T-helper 2 cell treated with Interferon-gamma antibody and Interleukin-4, amounts not matched to agents 5 μg/mL and 100 μg/mL, for 36 hours (primary cell): ENCODE data around the gene CEP112.
"Not testable (repeated sequence)": the region's sequence is repeated elsewhere in the genome, so short reads cannot be mapped to it uniquely, and the experiment has no call there.

Experiments
- DNase-seq: peaks from one replicate; pipeline ENCODE4 v3.0.0; 2021; ENCODE audit warnings: low spot score
- H3K27ac Mint-ChIP-seq: one replicate; pipeline ENCODE4 v1.8.0; 2021; ENCODE audit warnings: mild to moderate bottlenecking, mixed read lengths
- H3K27me3 Mint-ChIP-seq: one replicate; pipeline ENCODE4 v1.8.0; 2021; ENCODE audit warnings: low read depth, mixed read lengths
- H3K36me3 Mint-ChIP-seq: one replicate; pipeline ENCODE4 v1.8.0; 2021; ENCODE audit warnings: low read depth, mixed read lengths
- H3K4me1 Mint-ChIP-seq: one replicate; pipeline ENCODE4 v1.8.0; 2021; ENCODE audit warnings: low read depth, mixed read lengths
- H3K4me3 Mint-ChIP-seq: one replicate; pipeline ENCODE4 v1.8.0; 2022; ENCODE audit warnings: mild to moderate bottlenecking, moderate library complexity, mixed read lengths
- H3K9me3 Mint-ChIP-seq: one replicate; pipeline ENCODE4 v1.8.0; 2021; ENCODE audit warnings: mixed read lengths

CEP112 gene

DNA sequence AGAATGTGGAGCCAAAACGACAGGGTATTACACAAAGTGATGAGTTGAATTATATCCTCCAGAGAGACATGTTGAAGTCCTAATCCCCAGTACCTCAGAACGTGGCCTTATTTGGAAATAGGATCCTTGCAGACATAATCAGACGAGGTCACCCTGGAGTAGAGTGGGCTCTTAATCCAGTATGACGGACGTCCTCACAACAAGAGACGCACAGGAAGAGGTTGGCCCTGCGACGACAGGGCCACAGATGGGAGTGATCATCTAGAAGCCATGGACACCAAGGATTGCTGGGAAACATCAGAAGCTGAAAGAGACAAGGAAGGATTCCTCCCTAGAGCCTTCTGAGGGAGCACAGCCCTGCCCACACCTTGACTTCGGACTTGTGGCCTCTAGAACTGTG lies 488.0 kb downstream of the CEP112 start:
- H3K4me1 Mint-ChIP-seq = no peaks in the 10 kb centered on the region
- H3K9me3 Mint-ChIP-seq = no peaks in the 10 kb centered on the region
- H3K4me3 Mint-ChIP-seq = no peak overlapping the region
- H3K27me3 Mint-ChIP-seq = peaks cover 12% of the 10 kb centered on the region
- no peaks in the 10 kb centered on the region for H3K36me3 Mint-ChIP-seq
- no peak for DNase-seq
- H3K27ac Mint-ChIP-seq = no peak overlapping the region

DNA sequence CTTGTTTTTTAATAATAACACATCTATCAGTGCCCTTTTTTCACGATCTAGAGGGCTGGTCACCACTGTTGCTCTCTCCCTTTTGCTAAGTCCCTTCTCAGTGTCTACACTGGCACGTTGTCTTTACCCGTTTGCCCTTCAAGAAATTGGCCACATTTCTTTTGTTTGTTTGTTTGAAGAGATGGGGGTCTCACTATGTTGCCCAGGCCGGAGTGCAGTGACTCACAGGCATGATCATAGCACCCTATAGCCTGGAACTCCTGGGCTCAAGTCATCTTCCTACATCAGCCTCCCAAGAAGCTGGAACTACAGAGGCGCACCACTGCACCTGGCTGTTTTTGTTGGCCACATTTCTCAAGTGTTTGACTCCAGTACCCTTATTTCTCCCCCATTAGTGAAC lies 492.5 kb downstream of the CEP112 start:
- Mint-ChIP-seq H3K27ac (no peak overlapping the region), H3K27me3 (peaks cover 9% of the 10 kb centered on the region), H3K4me3 (no peak overlapping the region), H3K36me3 (no peaks in the 10 kb centered on the region), H3K9me3 (no peaks in the 10 kb centered on the region), H3K4me1 (no peaks in the 10 kb centered on the region)
- no peak for DNase-seq

DNA sequence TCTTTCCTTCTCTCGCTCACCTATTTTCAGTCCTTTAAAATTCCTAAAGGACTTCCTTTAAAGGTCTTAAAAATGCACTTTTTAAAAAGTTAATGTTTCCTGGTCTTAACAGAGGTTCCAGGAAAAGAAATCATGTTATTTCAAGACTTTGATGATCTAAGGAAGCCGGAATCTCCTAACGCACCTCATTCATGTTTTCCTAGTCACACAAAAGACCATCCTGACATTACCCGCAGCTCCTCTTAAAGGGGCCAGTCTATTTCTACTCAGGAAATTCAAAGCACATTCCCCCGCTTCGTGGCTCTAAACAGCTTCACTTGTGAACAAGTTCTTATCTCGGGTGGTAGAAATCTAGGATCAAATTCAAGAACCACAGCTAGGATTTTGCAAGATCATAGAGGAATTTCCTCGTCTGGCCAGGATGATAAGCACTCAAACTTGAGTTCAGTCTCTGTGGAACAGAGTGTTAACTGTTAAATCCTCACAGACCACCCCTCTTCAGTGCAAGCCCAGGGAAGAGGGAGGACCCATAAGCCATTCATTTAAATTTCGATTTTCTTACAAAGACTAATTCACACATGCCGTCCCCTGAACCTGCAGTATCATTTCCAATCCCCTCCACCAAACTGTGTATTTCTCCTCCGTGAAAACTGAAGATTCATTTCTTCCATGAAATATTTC lies 493.4 kb downstream of the CEP112 start:
- no peak overlapping the region for H3K27ac Mint-ChIP-seq
- H3K9me3 Mint-ChIP-seq = no peaks in the 10 kb centered on the region
- no peak for DNase-seq
- H3K4me1 Mint-ChIP-seq = no peaks in the 10 kb centered on the region
- H3K36me3 Mint-ChIP-seq = no peaks in the 10 kb centered on the region
- peaks cover 9% of the 10 kb centered on the region for H3K27me3 Mint-ChIP-seq
- H3K4me3 Mint-ChIP-seq = no peak overlapping the region

DNA sequence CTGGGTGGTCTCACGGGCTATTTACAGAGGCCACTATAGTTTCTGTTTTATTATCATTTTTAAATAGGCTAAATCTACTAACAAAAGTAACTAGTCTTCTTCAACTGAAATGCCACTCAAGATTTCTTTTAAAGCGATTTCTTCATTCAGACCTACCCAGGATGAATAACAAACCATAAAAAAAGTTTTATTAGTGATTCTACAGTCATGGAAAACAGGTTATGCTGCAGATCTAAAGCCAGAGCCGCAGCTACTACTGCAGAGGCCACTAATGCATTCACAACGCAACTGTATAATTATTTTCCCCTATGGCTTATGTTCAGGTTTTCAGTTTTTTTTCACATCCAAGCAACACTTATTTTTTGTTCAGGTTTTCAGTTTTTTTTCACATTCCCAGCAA lies 494.3 kb downstream of the CEP112 start:
- Mint-ChIP-seq H3K36me3 (no peaks in the 10 kb centered on the region), H3K27ac (no peak overlapping the region), H3K4me1 (no peaks in the 10 kb centered on the region), H3K4me3 (no peak overlapping the region), H3K27me3 (peaks cover 11% of the 10 kb centered on the region), H3K9me3 (no peaks in the 10 kb centered on the region)
- DNase-seq = no peak

DNA sequence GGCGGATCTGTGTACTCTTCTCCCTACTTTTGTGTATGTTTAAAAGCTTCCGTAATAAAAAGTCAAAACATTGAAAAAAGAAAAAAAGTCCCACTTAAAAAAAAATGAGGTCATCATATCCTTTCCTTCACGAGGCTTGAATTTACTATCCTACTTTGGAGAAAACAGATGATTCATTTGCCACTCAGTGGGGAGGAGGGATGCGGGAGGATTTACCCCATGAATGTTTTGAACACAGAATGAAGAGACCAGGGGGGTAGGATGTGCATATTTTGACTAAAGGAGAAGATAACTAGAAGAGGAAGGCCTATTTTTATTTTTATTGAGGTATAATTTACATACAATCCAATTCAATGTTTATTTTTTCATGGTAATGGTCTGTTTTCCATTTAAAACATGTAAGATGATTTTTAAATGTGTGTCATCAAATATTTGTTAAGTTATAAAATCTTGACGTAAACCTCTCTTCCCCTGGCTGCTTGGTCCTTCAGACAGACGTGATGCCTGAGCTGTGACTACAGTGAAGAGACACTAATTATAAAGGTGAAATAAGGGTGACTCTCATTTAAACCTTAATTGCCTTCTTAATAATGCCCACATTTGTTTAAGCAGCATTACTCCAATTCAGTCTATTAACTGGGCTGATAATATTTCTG lies 495.1 kb downstream of the CEP112 start:
- Mint-ChIP-seq H3K9me3 (no peaks in the 10 kb centered on the region), H3K4me1 (no peaks in the 10 kb centered on the region), H3K4me3 (no peak overlapping the region), H3K36me3 (no peaks in the 10 kb centered on the region), H3K27me3 (peaks cover 11% of the 10 kb centered on the region), H3K27ac (no peak overlapping the region)
- no peak for DNase-seq

DNA sequence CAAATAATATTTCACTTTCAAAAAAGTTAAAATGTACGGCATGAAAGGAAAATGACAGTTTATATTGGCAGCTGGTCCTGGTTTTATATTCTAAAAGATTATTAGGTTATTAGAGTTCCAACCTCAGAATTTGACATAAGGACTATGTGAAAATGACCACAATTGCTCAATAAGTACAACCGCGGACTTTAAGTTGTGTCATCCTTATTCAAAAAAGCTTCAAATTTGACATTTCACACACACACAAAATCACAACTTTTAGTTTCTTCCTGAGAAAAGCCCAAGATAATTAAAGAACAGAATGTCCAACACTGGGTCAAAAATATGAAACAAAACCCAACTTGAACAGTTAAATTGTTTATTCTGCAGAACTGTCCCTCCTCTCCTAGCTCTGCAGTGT lies 497.3 kb downstream of the CEP112 start:
- no peaks in the 10 kb centered on the region for H3K9me3 Mint-ChIP-seq
- no peak for DNase-seq
- H3K27me3 Mint-ChIP-seq = peaks cover 5% of the 10 kb centered on the region
- H3K27ac Mint-ChIP-seq = no peak overlapping the region
- peaks cover 6% of the 10 kb centered on the region for H3K4me1 Mint-ChIP-seq
- H3K36me3 Mint-ChIP-seq = no peaks in the 10 kb centered on the region
- H3K4me3 Mint-ChIP-seq = no peak overlapping the region

DNA sequence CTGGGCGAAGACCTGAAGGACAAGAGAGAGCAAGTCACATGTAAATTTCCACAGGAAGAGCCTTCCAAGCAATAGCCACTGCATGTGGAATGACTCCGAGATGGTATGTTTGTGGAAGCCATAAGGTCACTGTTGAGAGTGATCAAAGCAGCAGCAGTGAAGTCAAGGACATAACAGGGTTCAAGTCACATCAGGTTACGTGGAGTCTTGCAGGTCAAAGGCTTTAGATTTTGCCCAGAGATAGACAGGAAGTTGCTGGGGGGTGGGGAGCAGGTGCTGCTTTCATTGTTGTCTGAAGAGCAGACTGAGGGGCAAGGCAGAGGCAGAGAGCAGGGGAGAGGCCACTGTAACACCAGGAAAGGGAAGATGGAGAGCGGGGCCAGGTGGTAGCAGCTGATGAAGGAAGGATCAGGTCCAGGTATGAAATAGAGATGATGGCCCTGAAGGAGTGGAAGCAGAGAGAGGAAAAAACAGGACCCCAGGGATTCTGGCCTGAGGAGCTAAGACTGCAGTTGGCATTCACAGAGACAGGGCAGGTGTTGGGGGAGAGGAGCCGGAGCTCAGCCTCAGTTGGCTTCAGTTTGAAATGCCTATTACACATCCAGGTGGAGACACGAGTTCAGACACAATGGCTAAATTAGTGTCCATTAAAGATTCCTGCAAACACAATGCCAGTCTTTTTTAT lies 501.2 kb downstream of the CEP112 start:
- Mint-ChIP-seq H3K36me3 (no peaks in the 10 kb centered on the region), H3K4me1 (peaks cover 6% of the 10 kb centered on the region), H3K4me3 (no peak overlapping the region), H3K27me3 (peaks cover 2% of the 10 kb centered on the region), H3K27ac (no peak overlapping the region), H3K9me3 (no peaks in the 10 kb centered on the region)
- DNase-seq = no peak

DNA sequence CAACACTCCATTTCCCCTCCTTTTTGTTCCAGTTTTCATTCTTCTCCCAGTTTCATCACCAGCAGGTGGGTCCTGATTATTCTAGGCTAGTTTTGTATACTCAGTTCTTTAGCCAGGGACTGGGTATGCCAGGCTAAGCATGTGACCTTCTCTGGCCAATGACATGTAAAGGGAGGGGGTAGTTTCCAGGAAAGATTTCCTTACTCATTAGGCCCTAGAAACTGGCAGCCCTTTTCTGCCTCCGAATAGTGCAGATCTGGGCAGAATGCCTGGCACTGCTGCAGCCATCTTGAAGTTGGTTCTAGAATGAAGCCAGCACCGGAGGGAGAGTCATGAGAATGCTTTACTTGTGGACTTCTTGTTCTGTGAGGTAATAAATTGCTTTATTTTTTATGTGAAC lies 503.6 kb downstream of the CEP112 start:
- H3K36me3 Mint-ChIP-seq = no peaks in the 10 kb centered on the region
- no peak overlapping the region for H3K4me3 Mint-ChIP-seq
- DNase-seq = no peak
- peaks cover 6% of the 10 kb centered on the region for H3K4me1 Mint-ChIP-seq
- peaks cover under 1% of the 10 kb centered on the region for H3K27me3 Mint-ChIP-seq
- H3K9me3 Mint-ChIP-seq = no peaks in the 10 kb centered on the region
- H3K27ac Mint-ChIP-seq = no peak overlapping the region

DNA sequence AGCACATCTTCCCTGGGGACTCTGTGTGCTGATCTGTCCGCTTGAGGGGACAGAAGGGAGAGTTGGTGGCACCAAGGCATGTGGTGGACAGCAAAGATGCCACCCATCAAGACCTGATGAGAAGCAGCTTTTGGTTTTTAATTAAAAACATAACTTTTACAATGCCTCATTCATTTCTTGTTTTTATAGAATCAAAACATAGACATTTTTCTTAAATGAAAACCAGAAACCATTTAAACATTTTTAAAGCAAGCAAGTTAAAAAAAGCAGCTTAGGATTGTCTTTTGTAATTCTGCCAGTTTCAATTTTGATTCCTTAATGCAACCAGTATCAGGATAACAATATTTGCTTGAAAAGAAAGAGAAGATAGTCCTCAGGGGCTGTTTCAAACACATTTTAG lies 506.8 kb downstream of the CEP112 start:
- DNase-seq = no peak
- no peaks in the 10 kb centered on the region for H3K4me1 Mint-ChIP-seq
- H3K27me3 Mint-ChIP-seq = no peaks in the 10 kb centered on the region

DNA sequence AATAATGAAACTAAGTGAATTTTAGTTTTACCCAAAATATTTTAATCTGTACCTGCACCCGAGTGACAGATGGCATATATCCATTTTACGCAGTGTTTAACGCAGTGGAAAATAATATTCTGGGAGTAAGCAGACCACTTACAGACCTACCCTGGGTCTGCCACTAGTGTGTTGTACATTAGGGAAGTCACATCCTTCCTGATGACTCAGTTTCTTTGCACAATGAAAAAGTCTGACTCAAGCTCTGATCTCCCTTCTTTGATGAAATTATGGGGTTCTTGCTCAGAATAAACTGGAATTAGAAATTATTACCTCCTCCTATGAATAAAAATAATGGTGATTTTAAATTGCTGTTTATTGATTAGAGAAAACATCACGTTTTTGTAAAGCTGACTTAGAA lies 507.3 kb downstream of the CEP112 start:
- H3K4me3 Mint-ChIP-seq = no peak overlapping the region
- no peaks in the 10 kb centered on the region for H3K27me3 Mint-ChIP-seq
- peaks cover 5% of the 10 kb centered on the region for H3K9me3 Mint-ChIP-seq
- no peaks in the 10 kb centered on the region for H3K4me1 Mint-ChIP-seq
- DNase-seq = no peak
- H3K27ac Mint-ChIP-seq = no peak overlapping the region
- no peaks in the 10 kb centered on the region for H3K36me3 Mint-ChIP-seq

More for the DNA sequence above, 506.8 kb downstream of the CEP112 start:
- peaks cover 5% of the 10 kb centered on the region for H3K9me3 Mint-ChIP-seq
- no peak overlapping the region for H3K27ac Mint-ChIP-seq
- no peak overlapping the region for H3K4me3 Mint-ChIP-seq
- H3K36me3 Mint-ChIP-seq = no peaks in the 10 kb centered on the region

DNA sequence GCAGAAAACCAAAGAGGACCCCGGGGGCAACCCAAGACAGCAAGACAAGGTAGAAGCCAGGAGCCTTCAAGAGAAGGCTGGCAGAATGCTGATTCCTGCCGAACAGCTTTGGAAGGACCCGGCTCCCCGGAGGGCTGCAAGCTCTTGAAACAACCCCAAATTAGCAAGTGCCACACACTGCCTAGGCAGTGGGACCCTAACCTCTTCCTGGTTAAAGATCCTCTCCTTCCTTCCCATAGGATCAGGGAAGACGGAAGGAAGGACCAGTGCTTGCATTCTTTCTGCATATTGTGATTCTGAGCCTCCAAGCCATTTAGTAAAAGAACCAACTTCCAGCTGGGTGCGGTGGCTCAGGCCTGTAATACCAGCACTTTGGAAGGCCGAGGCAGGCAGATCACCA lies 508.5 kb downstream of the CEP112 start:
- Mint-ChIP-seq H3K27ac (no peak overlapping the region), H3K4me3 (no peak overlapping the region), H3K36me3 (no peaks in the 10 kb centered on the region), H3K4me1 (no peaks in the 10 kb centered on the region), H3K27me3 (no peaks in the 10 kb centered on the region), H3K9me3 (peaks cover 5% of the 10 kb centered on the region)
- no peak for DNase-seq

DNA sequence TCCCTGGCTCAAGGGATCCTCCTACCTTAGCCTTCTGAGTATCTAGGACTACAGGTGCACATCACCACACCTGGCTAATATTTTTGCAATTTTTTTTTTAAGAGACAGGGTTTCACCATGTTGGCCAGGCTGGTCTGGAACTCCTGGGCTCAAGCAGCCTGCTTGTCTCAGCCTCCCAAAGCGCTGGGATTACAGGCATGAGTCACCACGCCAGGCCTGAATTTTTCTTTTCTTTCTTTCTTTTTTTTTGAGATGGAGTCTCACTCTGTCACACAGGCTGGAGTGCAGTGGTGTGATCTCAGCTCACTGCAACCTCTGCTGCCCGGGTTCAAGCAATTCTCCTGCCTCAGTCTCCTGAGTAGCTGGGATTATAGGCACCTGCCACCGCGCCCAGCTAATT lies 510.2 kb downstream of the CEP112 start:
- DNase-seq, H3K36me3 Mint-ChIP-seq, H3K27me3 Mint-ChIP-seq: not testable (repeated sequence)

DNA sequence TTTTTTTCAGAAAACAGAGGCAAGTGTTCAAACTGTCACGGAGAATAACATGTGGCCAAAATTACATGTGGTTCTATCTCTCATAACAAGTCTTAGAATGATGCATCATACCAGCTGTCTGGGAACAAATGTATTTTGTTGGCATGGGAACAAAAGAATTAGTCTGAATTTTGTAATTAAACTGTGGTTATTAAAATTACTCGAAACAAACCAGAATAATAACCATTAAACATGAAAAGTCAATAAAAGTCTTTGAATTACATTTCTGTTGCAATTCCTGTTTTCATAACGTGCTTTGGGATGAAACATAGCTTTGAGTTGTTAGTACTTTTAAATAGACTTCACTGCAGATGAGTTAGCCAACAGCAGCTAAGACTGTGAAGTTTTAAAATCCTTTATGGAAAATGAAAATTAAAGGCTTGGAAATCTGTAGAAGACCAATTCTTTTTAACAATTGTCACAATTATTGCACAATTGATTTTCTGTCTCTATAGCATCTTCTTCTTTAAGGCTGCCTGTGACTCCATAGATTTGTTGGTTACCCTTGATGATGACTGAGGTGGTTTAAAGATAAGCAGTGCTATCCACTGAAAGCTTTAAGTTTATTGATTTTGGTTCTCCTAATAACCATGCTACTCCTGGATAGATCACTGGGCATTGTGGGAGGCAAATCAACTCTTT lies 512.6 kb downstream of the CEP112 start:
- DNase-seq = no peak
- Mint-ChIP-seq H3K4me1 (peaks cover 3% of the 10 kb centered on the region), H3K4me3 (no peak overlapping the region), H3K27ac (no peak overlapping the region), H3K36me3 (no peaks in the 10 kb centered on the region), H3K9me3 (peaks cover 5% of the 10 kb centered on the region), H3K27me3 (no peaks in the 10 kb centered on the region)

More for the DNA sequence above, 510.2 kb downstream of the CEP112 start:
- H3K27ac Mint-ChIP-seq, H3K9me3 Mint-ChIP-seq, H3K4me1 Mint-ChIP-seq, H3K4me3 Mint-ChIP-seq: not testable (repeated sequence)

DNA sequence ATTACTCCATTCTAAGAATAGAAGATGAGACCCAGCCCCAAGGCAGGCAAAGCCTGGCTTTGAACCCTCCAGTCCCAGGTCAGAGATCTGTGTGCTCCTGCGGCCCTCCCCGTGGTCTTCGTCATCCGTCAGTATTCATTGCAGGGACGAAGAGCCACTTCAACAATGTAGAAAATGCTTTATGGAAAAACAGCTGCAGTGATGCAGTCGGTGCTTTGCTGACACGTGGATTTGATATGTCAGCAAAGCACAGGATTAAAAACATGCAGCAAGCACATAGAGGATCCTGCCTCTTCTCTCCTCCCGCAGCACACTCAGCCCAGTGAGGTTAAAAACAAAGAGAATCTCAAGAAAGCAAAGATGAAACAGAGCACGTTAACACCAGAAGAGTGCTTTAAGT lies 513.4 kb downstream of the CEP112 start:
- Mint-ChIP-seq H3K9me3 (peaks cover 5% of the 10 kb centered on the region), H3K27me3 (no peaks in the 10 kb centered on the region), H3K4me3 (no peak overlapping the region), H3K27ac (no peak overlapping the region), H3K4me1 (peaks cover 3% of the 10 kb centered on the region), H3K36me3 (no peaks in the 10 kb centered on the region)
- no peak for DNase-seq
